Measurements from ENCODE around the gene TFAP2E.

DNA sequence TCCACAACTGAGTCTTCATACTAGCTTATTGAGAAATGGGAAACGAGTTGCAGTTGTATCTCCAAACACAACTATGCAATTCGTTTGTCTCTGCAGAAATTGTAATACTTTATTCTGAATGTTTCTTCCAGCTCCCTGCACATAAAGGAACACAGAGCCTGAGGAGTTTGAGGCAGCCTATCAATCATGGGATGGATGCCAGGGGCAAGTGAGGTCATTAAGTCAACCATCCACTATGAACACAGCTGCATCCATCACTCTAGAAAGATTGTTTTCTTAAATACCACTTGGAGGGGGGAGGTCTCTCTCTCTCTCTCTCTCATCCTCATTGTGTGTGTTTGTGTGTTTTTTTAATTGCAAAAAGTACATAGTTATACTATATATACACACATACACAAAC is 71.1 kb downstream of the TFAP2E start:
- TF ChIP-seq, protein P1, sequence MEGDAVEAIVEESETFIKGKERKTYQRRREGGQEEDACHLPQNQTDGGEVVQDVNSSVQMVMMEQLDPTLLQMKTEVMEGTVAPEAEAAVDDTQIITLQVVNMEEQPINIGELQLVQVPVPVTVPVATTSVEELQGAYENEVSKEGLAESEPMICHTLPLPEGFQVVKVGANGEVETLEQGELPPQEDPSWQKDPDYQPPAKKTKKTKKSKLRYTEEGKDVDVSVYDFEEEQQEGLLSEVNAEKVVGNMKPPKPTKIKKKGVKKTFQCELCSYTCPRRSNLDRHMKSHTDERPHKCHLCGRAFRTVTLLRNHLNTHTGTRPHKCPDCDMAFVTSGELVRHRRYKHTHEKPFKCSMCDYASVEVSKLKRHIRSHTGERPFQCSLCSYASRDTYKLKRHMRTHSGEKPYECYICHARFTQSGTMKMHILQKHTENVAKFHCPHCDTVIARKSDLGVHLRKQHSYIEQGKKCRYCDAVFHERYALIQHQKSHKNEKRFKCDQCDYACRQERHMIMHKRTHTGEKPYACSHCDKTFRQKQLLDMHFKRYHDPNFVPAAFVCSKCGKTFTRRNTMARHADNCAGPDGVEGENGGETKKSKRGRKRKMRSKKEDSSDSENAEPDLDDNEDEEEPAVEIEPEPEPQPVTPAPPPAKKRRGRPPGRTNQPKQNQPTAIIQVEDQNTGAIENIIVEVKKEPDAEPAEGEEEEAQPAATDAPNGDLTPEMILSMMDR (IDR thresholded peaks at IDR 0.05; ENCODE audit: low read depth, low read length) = no peak
- TF ChIP-seq EZH2phosphoT487 (IDR thresholded peaks at IDR 0.05; ENCODE audit: low read depth) = no peak
